ENCODE measurements around the gene GPHN.
"Not testable (repeated sequence)": the region's sequence is repeated elsewhere in the genome, so short reads cannot be mapped to it uniquely, and the experiment has no call there.

The GPHN gene

GRCh38 chr14:66503532-66503931 lies 4.4 kb upstream of the GPHN start:
- peak; percentile 39 for DNase-seq

GRCh38 chr14:66507181-66507721 lies 696 bp upstream of the GPHN start:
- peak; percentile 88 for DNase-seq

- no peak for DNase-seq
Measured at GRCh38 chr14:66508547-66508845, 549 bp downstream of the GPHN start.

GRCh38 chr14:66508846-66509621 lies 1.1 kb downstream of the GPHN start:
- peak; percentile 51 for DNase-seq

DNA sequence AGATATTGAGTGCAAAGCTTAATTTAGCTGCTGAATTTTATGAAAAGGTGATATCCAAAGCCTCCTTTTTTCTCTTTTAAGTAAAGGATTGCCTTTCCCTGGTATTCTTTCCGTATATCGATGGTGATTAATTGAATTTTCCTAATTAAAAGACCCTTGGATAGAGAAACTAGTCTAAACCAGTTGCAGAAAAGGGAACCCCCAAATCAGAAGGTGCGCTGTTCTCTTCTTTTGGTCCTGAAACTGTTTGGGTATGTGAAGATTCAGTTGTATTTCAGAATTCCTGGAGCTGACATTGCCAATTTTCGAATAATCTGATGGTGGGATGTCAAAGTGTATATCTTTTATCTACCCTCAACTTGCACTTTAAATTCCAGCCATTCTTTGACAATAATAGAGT lies 1.9 kb downstream of the GPHN start:
- DNase-seq, result no peak

DNA sequence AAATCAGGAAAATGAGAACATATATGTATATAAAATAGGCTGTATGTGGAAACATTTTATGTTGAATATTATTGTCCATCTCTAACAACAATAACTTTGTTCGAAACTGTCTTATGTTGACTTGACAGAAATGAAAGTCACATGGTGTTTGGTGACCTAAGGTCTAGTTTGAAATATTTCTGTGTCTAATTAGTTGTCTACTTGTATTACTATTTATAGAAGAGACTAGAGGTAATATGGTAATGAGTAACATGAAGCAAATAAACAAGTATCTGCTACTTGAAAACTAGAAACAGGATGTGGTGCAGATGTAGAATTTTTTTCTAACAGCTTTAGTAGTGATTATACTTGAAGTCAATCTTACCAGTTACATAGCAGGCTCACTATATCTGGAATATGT lies 3.9 kb downstream of the GPHN start:
- no peak for DNase-seq

DNA sequence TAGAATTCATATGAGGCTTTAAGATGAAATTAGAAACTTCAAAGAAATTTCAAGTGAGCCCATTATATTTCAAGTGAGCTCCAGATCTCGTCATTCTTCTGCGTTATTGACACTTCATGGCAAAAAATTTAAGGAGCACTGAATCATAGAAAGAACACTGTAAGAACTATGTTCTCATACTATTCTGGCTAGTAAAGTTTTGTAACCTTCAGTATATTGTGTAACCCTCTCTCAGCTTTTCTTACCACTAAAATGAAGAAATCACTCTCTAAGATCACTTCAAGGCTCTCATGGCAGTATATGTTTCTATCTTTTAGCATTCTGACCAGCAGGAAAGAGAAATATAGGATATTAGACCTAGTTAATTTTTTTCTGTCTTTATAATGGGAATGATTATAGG lies 6.3 kb downstream of the GPHN start:
- no peak for DNase-seq

DNA sequence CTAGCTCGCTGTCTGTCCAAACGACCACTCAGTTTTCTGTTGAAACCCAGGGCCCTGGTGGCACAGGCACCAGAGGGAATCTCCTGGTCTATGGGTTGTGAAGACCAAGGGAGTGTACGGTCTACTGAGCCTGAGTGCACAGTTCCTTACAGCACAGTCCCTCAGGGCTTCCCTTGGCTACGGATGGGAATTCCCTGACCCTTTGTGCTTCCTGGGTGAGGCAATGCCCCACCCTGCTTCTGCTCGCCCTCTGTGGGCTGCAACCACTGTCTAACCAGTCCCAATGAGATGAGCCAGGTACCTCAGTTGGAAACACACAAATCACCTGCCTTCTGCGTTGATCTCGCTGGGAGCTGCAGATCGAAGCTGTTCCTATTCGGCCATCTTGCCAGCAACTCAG lies 22.6 kb downstream of the GPHN start:
- no peak for DNase-seq

GRCh38 chr14:66539034-66539433 lies 31.1 kb downstream of the GPHN start:
- no peak for DNase-seq

GRCh38 chr14:66540038-66540437 lies 32.1 kb downstream of the GPHN start:
- DNase-seq, result no peak

- no peak for DNase-seq
Measured at GRCh38 chr14:66541627-66542026, 33.7 kb downstream of the GPHN start.

GRCh38 chr14:66543996-66544395 lies 36.0 kb downstream of the GPHN start:
- DNase-seq, result peak; percentile 1

DNA sequence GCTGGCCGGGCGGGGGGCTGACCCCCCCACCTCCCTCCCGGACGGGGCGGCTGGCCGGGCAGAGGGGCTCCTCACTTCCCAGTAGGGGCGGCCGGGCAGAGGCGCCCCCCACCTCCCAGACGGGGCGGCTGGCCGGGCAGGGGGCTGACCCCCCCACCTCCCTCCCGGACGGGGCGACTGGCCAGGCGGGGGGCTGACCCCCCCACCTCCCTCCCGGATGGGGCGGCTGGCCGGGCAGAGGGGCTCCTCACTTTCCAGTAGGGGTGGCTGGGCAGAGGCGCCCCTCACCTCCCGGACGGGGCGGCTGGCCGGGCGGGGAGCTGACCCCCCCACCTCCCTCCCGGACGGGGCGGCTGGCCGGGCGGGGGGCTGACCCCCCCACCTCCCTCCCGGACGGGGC lies 37.2 kb downstream of the GPHN start:
- DNase-seq, result not testable (repeated sequence)

DNA sequence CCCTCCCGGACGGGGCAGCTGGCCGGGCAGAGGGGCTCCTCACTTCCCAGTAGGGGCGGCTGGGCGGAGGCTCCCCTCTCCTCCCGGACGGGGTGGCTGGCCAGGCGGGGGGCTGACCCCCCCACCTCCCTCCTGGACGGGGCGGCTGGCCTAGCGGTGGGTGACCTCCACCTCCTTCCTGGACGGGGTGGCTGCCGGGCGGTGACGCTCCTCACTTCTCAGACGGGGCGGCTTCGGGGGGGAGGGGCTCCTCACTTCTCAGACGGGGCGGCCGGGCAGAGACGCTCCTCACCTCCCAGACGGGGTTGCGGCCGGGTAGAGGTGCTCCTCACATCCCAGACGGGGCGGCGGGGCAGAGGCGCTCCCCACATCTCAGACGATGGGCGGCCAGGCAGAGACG lies 37.8 kb downstream of the GPHN start:
- DNase-seq, result not testable (repeated sequence)

DNA sequence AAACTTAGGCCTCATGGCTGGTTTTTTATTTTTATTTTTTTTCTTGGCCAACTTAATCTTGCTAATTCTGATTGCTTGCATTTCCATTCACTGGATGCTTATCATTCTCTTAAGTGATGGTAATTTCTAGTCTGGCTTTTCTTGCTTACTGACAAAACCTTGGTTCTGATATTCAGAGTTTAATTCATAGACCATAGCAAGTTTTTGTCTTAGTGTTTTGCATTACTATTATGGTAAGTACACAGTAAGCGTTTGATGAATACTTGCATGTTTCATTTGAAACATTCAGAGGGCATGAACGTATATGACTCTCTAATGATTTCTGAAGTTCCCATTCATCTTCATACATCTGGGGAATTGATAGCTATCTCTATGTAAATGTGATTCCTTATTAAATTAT lies 55.8 kb downstream of the GPHN start:
- DNase-seq, result no peak

DNA sequence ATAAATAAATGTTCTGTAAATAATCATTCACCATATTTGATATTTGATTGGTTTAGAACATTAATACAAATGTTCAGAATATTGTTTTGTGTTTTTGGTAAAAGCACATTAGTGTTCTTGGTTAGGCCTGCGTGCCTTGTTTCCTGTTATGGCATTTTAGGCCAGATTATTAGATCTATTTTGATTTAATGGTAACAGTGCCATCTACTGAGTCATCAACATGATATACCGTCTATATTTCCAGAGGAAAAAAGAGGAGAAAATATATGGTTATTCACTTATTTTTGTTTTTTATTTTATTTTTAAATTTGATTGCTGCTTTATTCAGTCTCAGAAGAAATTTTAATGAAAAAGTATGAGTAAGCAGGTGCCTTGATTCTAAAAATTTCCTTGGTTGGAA lies 60.3 kb downstream of the GPHN start:
- no peak for DNase-seq

GRCh38 chr14:66572826-66573225 lies 64.9 kb downstream of the GPHN start:
- no peak for DNase-seq

DNA sequence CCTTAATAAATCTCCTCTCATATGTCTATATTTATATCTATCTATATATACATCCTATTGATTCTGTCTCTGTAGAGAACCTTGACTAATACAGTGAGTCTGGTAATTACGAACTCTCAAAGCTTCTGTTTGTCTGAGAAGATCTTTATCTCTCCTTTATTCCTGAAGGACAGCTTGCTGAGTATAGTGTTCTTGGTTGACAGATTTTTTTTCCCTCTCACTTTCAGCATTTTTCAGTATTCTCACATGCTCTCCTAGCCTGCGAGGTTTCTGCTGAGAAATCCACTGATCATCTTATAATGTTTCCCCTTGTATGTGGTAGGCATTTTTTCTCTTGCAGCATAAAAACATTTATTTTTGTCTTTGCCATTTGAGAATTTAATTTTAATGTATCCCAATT lies 67.1 kb downstream of the GPHN start:
- no peak for DNase-seq

- no peak for DNase-seq
Measured at GRCh38 chr14:66575939-66576338, 68.0 kb downstream of the GPHN start.

DNA sequence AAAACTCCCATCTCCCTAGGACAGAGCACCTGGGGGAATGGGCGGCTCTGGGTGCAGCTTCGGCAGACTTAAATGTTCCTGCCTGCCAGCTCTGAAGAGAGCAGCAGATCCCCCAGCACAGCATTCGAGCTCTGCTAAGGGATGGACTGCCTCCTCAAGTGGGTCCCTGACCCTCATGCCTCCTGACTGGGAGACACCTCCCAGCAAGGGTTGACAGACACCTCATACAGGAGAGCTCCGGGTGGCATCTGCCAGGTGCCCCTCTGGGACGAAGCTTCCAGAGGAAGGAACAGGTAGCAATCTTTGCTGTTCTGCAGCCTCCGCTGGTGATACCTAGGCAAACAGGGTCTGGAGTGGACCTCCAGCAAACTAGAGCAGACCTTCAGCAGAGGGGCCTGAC lies 79.8 kb downstream of the GPHN start:
- not testable (repeated sequence) for DNase-seq

DNA sequence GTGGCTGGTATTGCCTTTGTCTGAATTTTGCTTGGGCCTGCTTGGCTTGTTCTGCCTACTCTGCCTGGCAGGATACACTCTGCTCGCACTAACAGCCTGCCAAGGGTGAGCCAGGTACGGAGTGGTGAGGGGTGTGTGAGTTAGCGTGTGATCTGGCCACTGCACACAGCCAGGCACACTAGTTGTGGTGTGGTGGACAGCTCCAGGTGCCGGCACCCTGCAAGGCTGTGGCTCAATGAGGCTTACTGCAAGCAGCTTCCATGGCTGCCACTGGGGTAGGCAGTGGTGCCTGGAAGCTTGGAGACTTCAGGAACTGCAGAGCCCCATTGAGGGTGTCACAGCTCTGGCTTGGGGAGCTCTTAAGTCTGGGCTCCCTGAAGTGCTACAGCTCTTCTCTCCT lies 87.4 kb downstream of the GPHN start:
- DNase-seq, result no peak

GRCh38 chr14:66596241-66596985 lies 88.5 kb downstream of the GPHN start:
- no peak for DNase-seq

DNA sequence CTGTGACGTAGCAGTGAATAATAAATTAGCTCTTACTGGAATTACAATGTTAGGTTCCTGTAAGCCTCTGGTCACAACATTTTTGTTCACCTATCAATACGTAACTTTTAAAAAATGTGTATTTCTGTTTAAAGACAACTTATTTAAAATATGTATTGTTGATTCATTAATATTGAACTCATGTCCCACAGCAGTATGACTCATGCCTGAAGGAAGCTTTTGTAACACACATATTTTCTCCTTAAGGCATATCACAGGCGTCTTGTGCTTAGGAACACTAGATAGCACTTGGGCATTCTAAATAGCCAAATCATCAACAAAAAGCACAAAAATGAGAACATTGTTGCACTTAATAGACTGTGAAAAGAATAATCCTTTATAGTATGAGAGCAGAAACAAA lies 92.5 kb downstream of the GPHN start:
- DNase-seq, result no peak

DNA sequence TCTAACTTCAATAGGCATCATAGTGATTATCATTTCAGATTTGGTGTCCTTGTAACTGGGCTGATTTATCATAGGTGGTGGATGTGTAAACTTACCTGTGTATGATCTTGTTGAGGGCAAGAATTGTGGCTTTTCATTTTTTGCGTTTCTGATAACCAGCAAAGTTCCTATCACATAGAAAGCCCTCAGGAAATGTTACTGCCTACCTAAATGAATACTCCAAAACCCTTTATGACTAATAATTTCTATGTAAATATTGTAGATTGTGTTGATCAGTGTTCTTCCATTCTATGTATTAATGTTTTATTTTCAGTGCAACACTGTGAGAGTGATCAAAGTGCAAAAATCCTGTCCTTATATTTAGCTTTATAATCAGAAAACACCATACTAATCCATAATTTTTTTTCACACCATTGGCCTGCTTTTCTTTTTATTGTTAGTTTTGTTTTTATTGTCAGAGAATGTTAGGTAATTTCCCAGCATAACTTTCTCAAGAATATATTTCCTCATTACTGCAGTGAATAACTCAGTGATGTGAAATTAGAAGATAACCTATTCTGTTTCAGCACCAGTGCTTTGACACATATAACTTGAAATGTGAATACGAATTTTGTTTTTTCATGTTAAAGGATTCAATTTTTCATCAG lies 94.1 kb downstream of the GPHN start:
- DNase-seq, result no peak

Data from DMS79 (cell line).